ENCODE measurements around the gene FLT3.

- TF ChIP-seq CTCF (IDR thresholded peaks at IDR 0.05) (no peak), POLR2A (IDR thresholded peaks at IDR 0.05) (no peak)
Observed at GRCh38 chr13:28052945-28053344, 47.4 kb downstream of the FLT3 start.

Measured in adrenal gland (tissue), 5 donors.